ENCODE measurements around the gene GP1BB. TPM values are rescaled to one million over a fixed set of nuclear protein-coding genes. Genes with fewer than 3 reads are reported as not detected.

Gene GP1BB
- total and polyA plus RNA-seq, 2 of the 13 experiments (the other 11 are each of a cell fraction or from before 2014, with no cell fraction given), result not detected

DNA sequence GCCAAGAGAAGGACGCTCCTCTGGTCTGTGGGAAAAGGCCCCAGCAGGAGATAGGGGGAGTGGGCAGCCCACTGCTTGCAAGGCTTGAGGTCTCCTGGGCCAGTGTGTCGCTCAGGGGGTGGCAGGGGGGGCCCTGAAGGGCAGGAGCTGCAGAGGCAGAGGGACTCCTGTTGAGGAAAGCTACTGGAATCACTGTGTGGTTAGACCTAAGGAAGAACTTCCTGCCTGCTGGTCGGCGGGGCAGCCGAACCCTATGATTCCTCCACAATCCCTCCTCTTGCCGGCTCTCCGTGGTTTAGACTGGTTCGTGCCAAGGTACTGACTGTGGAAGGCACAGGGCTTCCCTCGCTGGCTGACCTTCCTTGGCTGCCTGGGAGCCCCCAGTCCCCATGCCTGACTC lies 6.2 kb downstream of the GP1BB start:
- H3K36me3 ChIP-seq (replicated peaks in 1 of 2; ENCODE audit: control insufficient read depth in 1 of 2, insufficient read depth in 2 of 2, low read length in 2 of 2), result no peaks in the 10 kb centered on the region
- TF ChIP-seq ZFP36L1 (CRISPR knock-in tag; IDR thresholded peaks at IDR 0.05), result no peak
- TF ChIP-seq, protein P1, sequence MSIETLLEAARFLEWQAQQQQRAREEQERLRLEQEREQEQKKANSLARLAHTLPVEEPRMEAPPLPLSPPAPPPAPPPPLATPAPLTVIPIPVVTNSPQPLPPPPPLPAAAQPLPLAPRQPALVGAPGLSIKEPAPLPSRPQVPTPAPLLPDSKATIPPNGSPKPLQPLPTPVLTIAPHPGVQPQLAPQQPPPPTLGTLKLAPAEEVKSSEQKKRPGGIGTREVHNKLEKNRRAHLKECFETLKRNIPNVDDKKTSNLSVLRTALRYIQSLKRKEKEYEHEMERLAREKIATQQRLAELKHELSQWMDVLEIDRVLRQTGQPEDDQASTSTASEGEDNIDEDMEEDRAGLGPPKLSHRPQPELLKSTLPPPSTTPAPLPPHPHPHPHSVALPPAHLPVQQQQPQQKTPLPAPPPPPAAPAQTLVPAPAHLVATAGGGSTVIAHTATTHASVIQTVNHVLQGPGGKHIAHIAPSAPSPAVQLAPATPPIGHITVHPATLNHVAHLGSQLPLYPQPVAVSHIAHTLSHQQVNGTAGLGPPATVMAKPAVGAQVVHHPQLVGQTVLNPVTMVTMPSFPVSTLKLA (IDR thresholded peaks at IDR 0.05), result no peak
- TF ChIP-seq, protein P2, sequence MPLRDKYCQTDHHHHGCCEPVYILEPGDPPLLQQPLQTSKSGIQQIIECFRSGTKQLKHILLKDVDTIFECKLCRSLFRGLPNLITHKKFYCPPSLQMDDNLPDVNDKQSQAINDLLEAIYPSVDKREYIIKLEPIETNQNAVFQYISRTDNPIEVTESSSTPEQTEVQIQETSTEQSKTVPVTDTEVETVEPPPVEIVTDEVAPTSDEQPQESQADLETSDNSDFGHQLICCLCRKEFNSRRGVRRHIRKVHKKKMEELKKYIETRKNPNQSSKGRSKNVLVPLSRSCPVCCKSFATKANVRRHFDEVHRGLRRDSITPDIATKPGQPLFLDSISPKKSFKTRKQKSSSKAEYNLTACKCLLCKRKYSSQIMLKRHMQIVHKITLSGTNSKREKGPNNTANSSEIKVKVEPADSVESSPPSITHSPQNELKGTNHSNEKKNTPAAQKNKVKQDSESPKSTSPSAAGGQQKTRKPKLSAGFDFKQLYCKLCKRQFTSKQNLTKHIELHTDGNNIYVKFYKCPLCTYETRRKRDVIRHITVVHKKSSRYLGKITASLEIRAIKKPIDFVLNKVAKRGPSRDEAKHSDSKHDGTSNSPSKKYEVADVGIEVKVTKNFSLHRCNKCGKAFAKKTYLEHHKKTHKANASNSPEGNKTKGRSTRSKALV (CRISPR knock-in tag; IDR thresholded peaks at IDR 0.05), result no peak
- no peak for TF ChIP-seq AGO1 (IDR thresholded peaks at IDR 0.05; ENCODE audit: low read depth, low read length, poor library complexity, severe bottlenecking)
- TF ChIP-seq SCMH1 (CRISPR knock-in tag; IDR thresholded peaks at IDR 0.05; ENCODE audit: borderline replicate concordance), result no peak
- TF ChIP-seq MIER3 (CRISPR knock-in tag; IDR thresholded peaks at IDR 0.05; ENCODE audit: borderline replicate concordance), result no peak
- TF ChIP-seq KLF13 (CRISPR knock-in tag; IDR thresholded peaks at IDR 0.05), result no peak
- TF ChIP-seq, protein P3, sequence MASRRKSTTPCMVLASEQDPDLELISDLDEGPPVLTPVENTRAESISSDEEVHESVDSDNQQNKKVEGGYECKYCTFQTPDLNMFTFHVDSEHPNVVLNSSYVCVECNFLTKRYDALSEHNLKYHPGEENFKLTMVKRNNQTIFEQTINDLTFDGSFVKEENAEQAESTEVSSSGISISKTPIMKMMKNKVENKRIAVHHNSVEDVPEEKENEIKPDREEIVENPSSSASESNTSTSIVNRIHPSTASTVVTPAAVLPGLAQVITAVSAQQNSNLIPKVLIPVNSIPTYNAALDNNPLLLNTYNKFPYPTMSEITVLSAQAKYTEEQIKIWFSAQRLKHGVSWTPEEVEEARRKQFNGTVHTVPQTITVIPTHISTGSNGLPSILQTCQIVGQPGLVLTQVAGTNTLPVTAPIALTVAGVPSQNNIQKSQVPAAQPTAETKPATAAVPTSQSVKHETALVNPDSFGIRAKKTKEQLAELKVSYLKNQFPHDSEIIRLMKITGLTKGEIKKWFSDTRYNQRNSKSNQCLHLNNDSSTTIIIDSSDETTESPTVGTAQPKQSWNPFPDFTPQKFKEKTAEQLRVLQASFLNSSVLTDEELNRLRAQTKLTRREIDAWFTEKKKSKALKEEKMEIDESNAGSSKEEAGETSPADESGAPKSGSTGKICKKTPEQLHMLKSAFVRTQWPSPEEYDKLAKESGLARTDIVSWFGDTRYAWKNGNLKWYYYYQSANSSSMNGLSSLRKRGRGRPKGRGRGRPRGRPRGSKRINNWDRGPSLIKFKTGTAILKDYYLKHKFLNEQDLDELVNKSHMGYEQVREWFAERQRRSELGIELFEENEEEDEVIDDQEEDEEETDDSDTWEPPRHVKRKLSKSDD (CRISPR knock-in tag; IDR thresholded peaks at IDR 0.05; ENCODE audit: low read depth), result no peak
- TF ChIP-seq, protein P4, sequence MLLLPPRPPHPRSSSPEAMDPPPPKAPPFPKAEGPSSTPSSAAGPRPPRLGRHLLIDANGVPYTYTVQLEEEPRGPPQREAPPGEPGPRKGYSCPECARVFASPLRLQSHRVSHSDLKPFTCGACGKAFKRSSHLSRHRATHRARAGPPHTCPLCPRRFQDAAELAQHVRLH (CRISPR knock-in tag; IDR thresholded peaks at IDR 0.05; ENCODE audit: borderline replicate concordance, low read depth), result no peak
- TF ChIP-seq SALL1 (CRISPR knock-in tag; IDR thresholded peaks at IDR 0.05), result no peak
- TF ChIP-seq SMAD1 (CRISPR knock-in tag; IDR thresholded peaks at IDR 0.05; ENCODE audit: borderline replicate concordance, low read depth), result no peak
- H3K4me2 ChIP-seq (ENCODE audit: low read depth, low read length), result no peak overlapping the region
- in situ Hi-C loops (cut with HindIII; ENCODE audit: extremely low pct_ligation_motif_present, low pct_unique_long_range_greater_than_20kb) (no loop called here), intact Hi-C loops (cut with micrococcal nuclease; ENCODE audit: unreplicated experiment) (no loop called here)
- H2AFZ ChIP-seq (ENCODE audit: low read length), result no peak overlapping the region
- H4K20me1 ChIP-seq (ENCODE audit: insufficient read depth, low read length), result no peaks in the 10 kb centered on the region
- peaks cover 7 to 67% of the 10 kb centered on the region in 2 experiments; a peak in 4 of 5 replicates for H3K27me3 ChIP-seq (ENCODE audit: control insufficient read depth in 1 of 2, insufficient read depth in 2 of 2, low read length in 2 of 2)
- H3K4me1 ChIP-seq (ENCODE audit: insufficient read depth, low read length), result peaks cover 31% of the 10 kb centered on the region
- FAIRE-seq (no peak), ATAC-seq (no peak), DNase-seq (ENCODE audit: low spot score) (no peak)
- no peaks in the 10 kb centered on the region for H3K9me3 ChIP-seq (ENCODE audit: low read length)
- ChIA-PET POLR2A (interaction anchor here (1.7 kb wide), 1 partner anchor 181 kb away, joined by 8 read pairs; no protein-coding TSS in a partner anchor), CTCF (ENCODE audit: low intra/inter-chr PET ratio, low total read pairs) (interaction anchor here (2.7 kb wide), 1 partner anchor 180 kb away, joined by 39 read pairs; no protein-coding TSS in a partner anchor)
- no peak overlapping the region for H3K9ac ChIP-seq (ENCODE audit: insufficient read depth, low read depth, low read length)
- WGBS (ENCODE audit: low lambda C conversion rate), result 11% methylated on average over 2 of the region's 9 CpGs
- no TSS peak for BruUV-seq (replicated peaks)
- H3K27ac ChIP-seq (ENCODE audit: extremely low read length, insufficient read depth, low read length), result no peak overlapping the region
- H3K4me3 ChIP-seq (replicated peaks in 1 of 3; ENCODE audit: insufficient read depth in 1 of 3, low read depth in 2 of 3, low read length in 3 of 3), result no peak overlapping the region
- no peaks in the 10 kb centered on the region for H3K79me2 ChIP-seq (ENCODE audit: insufficient read depth, low read length)

All from HepG2 (cell line).